Measurements from ENCODE around the gene SLC30A4.
A peak's percentile ranks its signal among the peaks of the same experiment; 100 is the strongest.

SLC30A4 gene

DNA sequence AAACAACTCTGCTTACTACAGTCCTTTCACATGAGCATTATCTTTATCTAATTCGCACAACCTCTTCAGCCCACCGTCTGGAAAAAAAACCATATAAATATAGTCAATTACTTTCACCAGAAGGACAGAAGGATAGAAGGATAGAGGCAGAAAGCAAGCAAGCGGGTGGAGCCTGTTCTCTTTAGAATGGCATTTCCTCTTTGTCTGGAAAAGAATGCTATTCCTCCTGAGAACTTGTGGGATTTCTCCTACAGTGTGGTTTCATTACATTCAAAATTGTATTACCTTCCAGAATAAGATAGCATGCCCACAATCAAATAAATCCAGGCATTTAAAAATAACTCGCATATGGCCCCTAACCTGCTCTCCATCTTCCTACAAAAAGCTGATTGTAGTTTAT, 23.1 kb downstream of the SLC30A4 start:
- no peak for DNase-seq

DNA sequence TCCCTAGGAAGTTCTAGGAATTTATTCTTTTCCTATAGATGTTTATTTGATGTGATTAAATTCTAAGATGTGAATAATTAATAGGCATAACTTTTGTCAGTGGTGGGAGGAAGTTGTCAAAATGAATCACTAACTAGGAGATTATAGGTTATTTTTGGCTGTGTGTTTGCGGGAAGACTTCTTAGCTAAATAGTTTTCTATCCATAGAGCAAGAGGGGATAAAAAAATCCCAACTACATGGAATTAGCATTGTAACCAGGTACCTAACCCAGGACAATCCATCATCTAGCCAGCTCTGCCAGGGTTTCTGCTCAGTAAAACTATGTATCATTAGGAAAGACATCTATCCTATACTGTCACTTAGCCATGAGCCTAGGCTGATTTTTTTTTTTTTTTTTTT, 23.9 kb downstream of the SLC30A4 start:
- DNase-seq = no peak

DNA sequence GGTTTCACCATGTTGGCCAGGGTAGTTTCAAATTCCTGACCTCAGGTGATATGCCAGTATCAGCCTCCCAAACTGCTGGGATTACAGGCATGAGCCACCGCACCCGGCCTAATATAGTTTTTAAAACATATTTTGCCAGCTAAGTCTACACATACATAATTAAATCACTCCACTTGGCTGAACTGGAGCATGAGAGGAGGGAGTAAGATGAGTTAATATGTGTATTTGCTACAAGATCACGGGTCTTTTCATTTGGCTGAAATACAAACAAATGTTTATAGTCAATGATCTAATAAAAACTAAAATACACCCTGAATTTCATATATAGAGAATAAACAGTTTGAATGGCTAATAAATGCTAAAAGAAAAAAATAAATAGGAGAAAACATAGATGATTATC, 25.3 kb downstream of the SLC30A4 start:
- DNase-seq = no peak

DNA sequence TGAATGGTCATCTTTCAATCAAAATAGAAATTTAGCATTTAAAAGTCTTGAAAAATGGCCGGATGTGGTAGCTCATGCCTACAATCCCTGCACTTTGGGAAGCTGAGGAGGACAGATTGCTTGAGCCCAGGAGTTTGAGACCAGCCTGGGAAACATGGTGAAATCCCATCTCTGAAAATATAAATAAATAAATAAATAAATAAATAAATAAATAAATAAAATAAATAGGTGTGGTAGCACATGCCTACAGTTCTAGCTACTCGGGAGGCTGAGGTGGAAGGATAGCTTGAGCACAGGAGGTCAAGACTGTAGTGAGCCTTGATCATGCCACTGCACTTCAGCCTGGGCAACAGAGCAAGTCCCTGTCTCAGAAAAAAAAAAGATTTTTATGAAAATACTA, 25.9 kb downstream of the SLC30A4 start:
- DNase-seq = no peak

DNA sequence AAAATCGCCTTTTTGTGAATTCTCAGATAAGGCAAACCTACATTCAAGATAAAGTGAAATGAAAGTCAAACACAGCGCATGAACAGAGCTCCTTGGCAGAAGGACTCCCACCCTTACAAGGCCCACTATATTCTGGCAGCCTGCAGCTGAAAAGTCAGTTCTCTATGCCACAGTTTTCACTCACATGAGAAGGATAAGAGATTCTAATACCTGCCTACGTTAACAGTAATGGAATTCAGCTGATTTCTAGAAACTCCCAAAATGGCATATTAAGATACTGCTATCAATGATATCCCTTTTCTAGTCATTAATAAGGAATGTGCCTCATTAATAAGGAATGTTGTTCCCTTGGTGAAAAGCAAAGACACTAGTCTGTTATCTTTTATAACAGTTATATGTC, 27.0 kb downstream of the SLC30A4 start:
- no peak for DNase-seq

DNA sequence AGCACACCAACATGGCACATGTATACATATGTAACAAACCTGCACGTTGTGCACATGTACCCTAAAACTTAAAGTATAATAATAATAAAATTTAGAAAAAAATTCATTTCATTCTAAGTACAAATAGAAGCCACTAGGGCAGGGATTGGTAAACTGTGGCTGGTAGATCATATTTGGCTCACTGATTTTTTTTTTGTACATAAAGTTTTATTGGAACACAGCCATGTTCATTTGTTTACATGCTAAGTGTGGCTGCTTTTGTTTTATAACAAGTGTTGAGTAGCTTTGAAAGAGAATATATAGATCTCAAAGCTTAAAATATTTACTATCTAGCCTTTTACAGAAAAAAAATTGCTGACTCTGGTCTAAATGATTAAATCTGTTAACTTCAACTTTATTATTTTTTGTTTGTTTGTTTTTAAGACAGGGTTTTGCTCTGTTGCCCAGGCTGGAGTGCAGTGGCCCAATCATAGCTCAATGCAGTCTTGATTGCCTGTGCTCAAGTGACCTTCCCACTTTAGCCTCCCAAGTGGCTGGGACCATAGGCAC, 32.8 kb downstream of the SLC30A4 start:
- no peak for DNase-seq

DNA sequence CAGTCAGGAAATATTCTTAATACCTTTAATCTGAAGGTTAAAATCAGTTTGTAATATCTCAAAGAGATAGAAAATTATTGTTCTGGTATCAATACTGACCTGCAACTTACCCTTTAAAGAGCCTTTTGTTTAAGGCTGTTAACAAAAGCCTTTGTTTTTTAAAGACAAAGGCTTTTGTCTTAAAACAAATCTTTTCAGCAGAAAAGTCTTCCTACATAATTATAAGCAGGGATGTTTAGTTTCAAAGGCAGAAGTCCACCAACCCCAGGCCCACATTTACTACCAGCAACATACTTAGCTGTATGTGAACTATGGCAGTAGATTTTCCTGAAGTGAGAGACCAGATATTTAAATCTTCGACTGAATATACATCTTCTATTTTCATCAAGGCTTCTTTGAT, 36.2 kb downstream of the SLC30A4 start:
- no peak for DNase-seq

DNA sequence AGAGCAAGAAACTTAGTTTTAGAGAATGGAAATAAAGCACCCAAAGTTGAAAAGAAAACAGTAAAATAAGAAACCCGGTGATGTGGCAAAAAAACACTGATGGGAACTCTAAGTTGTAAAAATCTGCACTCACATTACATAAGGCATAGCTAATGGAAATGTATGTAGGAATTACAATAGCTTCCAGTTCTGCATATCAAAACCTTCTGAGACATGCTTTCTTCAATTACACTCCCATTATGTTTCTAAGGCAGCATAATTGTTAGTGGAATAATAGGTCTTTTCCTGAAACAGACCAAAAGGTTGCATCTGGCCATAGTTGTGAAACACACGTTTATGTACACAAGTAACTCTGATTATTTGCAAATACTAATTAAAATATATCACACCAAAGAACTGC, 41.4 kb downstream of the SLC30A4 start:
- no peak for DNase-seq

DNA sequence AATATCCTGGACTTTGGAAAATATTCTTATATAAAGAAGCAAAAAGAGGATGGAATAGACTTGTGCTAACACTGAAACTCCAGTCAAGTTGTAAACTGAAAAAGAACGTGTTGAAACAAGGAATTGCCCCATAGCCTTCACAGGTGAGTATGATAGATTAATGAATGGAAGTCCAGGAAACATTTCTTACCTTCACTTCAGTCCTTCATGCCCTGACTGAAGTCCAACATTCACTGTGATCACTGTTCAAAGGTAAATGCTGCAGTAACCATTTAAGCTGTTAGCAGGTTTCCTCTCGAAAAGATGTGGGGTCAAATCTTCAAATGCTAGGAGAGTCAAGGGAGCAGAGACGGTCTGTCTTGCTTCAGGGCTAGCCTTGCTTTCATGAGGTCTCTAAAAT, 46.1 kb downstream of the SLC30A4 start:
- DNase-seq = no peak

DNA sequence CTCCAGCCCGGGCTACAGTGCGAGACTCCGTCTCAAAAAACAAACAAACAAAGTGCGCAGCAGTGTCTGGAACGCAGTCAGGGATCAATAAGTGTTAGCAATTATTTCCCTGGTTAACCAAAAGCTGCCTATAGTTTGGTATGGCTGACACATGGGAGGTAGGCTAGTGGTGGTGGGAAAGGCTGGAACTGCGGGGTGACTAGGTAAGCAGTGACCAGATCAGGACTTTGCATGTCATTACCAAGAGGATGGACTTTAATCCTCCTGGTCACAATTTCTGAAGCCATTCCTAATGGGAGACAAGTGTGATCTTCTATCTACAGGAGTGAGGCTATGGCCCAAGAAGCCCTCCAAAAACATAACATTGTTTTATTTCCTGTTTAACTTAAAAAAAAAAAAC, 47.8 kb downstream of the SLC30A4 start:
- no peak for DNase-seq

DNA sequence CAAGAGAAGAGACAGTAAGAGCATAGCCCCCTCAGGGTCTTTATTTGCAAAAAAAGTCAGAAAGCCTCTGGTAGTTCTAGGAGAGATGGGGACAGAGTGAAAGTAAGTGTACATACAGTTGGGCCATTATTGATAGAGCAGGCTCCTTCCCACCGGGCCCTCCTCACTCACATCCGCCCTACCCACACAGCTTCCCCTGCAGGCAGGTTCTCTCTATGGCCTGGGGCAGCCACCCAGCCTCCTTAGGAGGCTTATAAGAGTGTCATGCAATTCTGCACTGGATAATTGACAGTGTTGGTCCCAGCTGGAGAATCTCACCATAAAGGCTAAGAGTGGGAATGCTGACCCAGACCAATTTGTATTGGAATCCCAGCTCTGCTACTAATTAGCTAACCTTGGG, 49.5 kb downstream of the SLC30A4 start:
- no peak for DNase-seq

DNA sequence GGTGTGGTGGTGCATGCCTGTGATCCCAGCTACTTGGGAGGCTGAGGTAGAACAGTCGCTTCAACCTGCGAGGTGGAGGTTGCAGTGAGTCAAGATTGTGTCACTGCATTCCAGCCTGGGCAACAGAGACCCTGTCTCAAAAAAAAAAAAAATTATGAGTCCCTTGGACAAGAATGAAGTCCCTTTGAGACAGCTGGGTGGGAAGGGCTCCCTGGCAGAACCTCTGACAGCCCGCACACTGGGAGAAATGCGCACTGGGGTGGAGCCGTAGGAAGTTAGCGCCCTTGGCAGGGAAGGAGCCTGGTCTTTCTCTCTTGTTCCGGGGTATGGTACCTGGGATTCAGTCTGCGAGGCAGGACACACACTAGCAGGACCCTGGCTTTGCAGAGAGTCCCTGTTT, 51.4 kb downstream of the SLC30A4 start:
- no peak for DNase-seq

DNA sequence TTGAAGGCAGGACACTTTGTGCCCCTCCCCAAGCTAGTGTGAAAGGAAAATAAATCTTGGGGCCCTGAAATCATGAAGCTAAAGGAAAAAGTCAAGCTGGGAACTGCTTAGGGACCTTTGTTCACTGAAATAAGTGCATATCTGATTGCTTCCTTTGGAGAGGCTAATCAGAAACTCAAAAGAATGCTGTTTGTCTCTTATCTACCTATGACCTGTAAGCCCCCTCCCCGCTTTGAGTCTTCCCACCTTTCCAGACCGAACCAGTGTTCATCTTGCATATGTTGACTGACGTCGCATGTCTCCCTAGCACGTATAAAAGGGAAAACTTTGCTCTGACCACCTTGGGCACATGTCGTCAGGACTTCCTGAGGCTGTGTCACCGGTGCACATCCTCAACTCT, 53.1 kb downstream of the SLC30A4 start:
- no peak for DNase-seq

DNA sequence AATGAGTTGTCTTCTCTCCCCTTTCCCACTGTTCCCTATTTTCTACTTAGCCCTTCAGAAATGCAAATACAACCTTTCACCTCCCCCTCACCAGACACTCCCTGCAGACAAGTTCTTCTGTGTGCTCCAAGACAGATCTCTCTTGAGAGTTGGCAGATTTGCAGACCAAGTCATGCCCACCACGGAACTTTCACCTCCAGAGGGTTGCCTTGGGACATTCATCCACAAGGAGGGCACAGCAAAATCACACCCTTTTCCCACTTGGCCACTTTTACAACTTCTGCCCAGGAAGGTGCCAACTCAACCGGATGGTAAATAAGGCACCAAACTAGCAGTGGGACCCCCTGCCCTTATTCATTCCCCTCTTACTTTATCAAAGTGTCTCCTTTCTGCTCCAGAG, 53.5 kb downstream of the SLC30A4 start:
- DNase-seq = no peak

DNA sequence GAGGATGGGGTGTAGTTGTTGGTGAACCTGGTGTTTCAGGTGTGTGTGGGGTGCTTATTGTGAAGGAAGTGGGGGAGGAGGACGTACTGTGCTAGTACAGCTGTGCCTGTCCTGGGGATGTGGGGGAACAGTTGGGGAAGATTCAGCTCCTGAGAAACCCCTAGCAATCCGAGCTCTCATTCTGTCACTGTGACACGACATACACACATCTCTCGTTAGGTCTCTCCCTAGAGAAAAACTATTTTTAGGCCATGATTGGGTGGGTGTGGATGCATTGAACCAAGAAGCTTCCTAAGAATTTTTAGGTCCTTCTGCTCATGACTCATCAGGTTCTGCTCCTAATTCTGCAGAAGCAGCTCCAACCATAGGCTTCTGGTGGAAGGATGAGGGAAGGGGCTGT, 54.3 kb downstream of the SLC30A4 start:
- DNase-seq = no peak

DNA sequence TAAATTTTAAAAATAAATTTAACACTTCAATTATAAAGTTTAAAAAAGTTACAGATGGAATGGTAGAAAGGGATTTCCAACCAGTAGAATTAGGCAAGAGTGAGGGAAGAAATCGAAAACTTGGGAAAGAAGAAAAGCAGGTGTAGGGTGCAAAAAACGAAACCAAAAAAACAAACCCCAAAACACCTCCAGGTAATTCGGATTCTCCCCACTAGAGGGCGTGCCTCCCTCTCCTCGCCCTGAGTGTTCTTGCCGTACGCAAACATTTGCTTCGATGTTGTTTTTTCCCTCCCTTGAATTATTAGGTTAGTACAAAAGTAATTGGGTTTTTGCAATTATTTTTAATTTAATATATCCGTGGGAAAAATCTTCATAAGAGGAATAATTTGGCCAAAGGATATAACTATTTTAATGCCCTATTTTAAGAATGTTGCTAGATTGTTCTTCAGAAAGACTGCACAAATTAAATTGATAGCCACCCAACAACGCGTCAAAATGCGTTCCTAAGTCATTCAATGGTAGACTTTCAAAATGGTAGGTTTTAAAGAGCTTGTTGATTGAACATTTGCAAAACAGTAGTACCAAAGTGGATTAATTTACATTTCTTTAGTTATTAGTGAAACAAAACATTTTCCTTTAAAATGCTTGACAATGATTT, 63.7 kb downstream of the SLC30A4 start:
- peak; percentile 36 for DNase-seq

DNA sequence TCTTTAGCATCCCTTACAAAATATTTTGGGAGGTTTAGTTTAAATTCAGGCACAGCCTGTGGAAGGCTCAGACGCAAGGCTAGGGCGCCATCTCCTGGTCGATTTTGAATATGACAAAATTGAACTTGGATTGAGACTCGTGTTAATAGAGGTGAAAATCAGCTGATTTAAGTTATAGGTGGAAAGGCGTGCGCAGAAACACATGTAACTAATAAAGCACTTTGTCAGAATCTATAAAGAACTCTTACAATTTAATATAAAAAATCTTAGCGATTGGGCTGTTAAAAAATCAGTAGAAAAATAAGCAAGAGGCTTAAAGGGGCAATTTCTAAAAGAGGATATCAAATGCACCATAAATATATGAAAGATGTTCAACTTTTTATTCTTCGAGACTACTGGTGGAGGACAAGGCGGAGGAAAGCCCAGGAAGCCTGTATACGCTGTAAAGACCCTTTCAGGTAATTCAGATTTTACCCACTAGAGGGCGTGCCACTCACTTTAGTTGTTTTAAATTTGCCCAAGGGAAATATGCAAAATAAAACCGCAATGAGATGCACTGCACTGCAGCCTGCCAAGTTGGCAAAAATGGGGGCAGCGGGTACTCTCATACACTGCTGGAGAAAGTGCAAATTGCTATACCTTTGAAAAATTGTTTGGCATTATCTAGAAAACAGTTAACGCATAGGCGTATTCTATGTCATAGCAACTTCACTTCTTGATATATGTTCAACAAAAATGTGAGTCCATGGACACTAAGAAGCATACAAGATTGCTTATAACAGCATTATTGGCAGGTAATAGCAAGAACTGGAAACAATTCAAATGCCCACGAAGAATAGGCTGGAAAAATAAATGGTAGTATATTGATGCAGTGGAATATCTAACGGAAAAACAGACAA, 64.7 kb downstream of the SLC30A4 start:
- DNase-seq = peak; percentile 82

DNA sequence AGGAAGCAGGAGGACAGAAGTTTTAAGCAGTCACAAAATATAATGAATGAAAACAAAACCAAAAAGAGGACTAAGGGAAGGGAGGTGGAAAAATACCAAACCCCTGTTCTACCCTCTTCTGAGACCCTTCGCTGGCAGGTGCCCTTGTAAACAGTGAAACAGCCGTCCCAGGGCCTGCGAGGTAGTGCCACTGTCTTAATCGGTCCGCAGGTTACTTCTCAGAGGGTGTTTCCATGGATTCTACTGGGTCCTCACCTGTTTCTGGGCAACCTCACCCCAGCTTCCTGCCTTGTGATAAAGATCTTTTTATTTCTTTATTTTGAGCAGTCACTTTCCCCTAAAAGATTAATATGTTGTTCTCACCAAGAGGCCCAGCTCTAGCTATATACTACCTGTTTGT, 65.3 kb downstream of the SLC30A4 start:
- no peak for DNase-seq

DNA sequence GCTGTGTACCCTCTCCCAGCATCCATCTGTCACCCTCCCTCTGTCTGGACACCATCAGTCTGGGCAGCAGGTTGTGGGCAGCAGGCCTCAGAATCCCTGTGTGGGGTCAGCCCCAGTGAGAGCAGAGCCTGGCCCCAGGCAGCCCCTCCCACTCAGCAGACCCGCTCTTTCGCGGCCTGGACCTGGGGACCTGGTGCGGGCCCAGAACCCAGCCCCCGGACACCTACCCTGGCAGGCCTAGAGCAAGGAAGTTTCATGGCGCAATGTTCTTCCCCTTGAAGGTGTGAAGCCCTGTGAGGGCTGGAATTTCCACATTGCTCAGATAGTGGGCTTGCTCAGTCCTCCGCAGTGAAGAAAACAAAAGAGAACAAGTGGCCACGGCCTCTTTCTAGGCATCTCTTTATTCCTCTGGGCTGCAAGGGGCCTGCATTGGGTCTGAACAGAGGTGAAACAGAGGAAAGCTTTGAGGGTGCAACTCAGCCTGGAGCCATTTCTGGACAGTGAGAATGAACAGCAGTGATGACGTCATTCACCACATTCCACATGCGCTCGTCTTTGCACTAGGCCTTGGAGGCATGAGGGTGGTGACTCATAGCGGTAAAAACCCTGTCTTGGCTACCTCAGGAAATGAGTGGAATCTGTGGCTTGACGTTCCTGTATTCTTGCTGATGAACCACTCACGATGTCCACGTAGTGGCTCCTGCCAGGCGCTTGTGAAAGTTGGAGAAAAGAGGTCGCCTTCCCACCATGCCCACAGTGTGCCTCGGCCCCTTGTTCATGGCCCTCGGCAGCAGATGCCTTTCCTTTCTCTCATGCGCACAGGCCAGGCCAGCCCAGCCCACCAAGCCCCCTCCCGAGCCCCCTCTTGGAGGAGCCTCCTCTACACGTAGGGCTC, 66.1 kb downstream of the SLC30A4 start:
- peak; percentile 87 for DNase-seq

DNA sequence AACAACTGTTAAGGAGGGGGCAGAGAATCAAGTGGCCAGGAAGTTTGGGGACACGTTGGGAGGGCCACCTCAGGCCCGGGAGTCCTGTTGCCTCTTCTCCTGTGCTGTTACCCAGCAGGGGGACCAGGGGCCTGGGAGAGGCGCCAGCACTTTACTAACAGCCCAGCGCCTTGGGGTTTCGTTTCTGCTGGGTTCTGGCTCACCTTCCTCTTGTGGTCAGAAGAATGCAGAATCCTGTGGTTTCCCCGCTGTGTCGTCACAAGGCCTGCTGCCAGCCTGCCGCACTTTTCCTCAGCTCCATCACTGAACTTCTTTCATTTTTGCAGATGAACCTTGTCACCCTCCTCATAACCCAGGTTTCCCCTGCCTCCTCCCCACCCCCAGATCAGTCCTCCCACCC, 67.7 kb downstream of the SLC30A4 start:
- DNase-seq = peak; percentile 46

DNA sequence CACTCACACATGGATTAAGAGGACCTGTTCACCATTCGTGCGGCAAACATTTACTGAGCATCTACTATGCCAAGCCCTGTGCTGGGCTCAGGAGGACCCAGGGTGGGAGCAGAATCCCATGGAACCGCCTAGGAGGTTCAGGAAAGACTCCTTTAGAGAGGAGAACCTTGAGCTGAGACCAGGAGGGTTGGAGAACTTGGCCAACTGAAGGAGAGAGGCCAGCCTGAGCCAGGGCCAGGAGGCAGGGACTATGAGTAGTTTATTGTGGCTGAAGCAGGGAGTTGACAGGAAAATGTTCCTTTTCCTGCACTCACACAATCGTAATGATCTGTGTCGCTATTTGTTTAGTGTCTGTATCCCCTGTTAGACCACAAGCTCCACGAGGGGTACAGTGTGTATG, 71.3 kb downstream of the SLC30A4 start:
- no peak for DNase-seq

DNA sequence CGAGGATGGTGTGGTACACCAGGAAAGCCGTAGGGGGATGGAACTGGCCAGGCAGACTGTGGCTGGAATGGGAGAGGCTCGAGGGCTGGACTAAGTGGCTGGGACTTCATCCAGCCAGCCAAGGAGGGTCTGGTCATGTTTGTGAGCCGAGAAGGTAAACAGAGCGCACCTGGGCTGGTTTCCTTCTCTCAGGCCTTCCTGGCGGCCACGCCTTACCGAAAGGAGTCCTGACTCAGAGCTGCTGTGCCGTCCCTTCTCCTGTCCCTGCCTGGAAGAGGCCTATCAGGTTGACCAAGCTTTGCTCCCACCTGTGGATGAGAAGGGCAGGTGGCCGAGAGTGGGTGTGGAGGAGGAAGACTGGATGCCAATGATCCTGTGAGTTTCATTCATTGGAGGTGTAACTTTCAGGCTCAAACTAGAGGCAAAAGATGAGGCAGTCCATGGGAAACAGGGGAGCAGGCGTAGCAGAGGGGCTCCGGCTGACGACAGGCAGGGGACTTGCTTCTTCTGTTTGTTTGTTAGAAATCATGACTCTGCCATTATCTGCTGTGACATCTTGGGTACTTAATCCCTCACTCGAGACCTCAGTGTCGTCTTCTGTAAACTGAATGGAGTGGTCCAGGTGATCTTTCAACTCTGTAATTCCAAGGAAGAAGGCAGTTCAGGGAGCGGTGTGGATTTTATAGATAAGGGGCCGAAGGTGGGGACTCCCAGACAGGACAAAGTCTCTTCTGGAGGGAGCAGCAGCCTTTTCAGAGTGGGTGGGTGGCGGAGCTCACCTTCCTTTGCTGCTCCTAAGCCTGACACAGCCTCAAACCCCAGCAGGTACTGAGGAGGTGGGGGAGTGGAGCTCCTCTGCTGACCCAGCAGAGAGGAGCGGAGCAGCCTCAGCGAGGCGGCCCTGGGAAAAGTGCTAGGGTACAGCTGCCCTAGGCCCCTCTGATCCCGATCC, 72.4 kb downstream of the SLC30A4 start:
- no peak for DNase-seq

All from kidney glomerular epithelial cell (primary cell).